SK-N-SH (cell line): Measurements from ENCODE around the gene ZG16B. TPM values are rescaled to one million over a fixed set of nuclear protein-coding genes. Genes with fewer than 3 reads are reported as not detected.

Experiments used
- CTCF ChIA-PET: fragments of 300-600, 350-600 bp; formaldehyde crosslinking; extraction: SDS; loops from one replicate; lab custom pipeline; 2021; lab: Yijun Ruan, JAX
- POLR2A ChIA-PET: fragments of 350-600 bp; sonication (Branson Sonifier 250); formaldehyde crosslinking; extraction: SDS; loops from one replicate; lab custom pipeline; 2020; ENCODE audit warnings: antibody characterized with exemption, inconsistent platforms; lab: Yijun Ruan, JAX
- DNase-seq: peaks from one replicate; pipeline ENCODE4 v3.0.0; 2012
- H2AFZ ChIP-seq: fragments of 200-600 bp; sonication (generic); 2 replicates; pipeline ENCODE4 v1.8.1; 2016; ENCODE audit warnings: antibody characterized with exemption, mild to moderate bottlenecking, low read depth
- H3F3A ChIP-seq: fragments of 200-600 bp; sonication (generic); replicated peaks from 2 replicates; pipeline ENCODE3; 2016; ENCODE audit warnings: antibody characterized with exemption, mild to moderate bottlenecking; ENCODE audit not compliant: insufficient read depth
- H3K27ac ChIP-seq, 2 experiments: fragments of 200-500 bp in 1 of 2; fragments of 200-600 bp in 1 of 2; sonication (Bioruptor generic) in 1 of 2; sonication (generic), shearing (Covaris generic) in 1 of 2; 2 replicates each; pipeline versions ENCODE4 v1.5.1 to v1.6.1; 2014 to 2016; ENCODE audit warnings: low read depth in 2 of 2, inconsistent platforms in 1 of 2, low read length in 1 of 2, mild to moderate bottlenecking in 1 of 2, mixed read lengths in 1 of 2
- H3K27me3 ChIP-seq: fragments of 200-600 bp; sonication (generic), shearing (Covaris generic); 2 replicates; pipeline ENCODE4 v1.6.1; 2016; ENCODE audit warnings: mixed run types; ENCODE audit not compliant: insufficient read depth
- H3K36me3 ChIP-seq, 2 experiments: fragments of 200-500 bp in 1 of 2; fragments of 200-600 bp in 1 of 2; sonication (Bioruptor generic) in 1 of 2; sonication (generic) in 1 of 2; replicated peaks in 1 of 2; 2 replicates each; pipeline versions ENCODE3 to v1.5.1; 2014 to 2016; ENCODE audit warnings: low read length in 1 of 2, mild to moderate bottlenecking in 1 of 2; ENCODE audit not compliant: insufficient read depth in 2 of 2, control insufficient read depth in 1 of 2
- H3K4me1 ChIP-seq, 2 experiments: fragments of 200-500 bp in 1 of 2; fragments of 200-600 bp in 1 of 2; sonication (Bioruptor generic) in 1 of 2; sonication (generic), shearing (Covaris generic) in 1 of 2; 2 replicates each; pipeline versions ENCODE4 v1.5.1 to v1.6.1; 2014 to 2016; ENCODE audit warnings: low read depth in 1 of 2, low read length in 1 of 2, mixed run types in 1 of 2; ENCODE audit not compliant: insufficient read depth in 2 of 2, control insufficient read depth in 1 of 2
- H3K4me2 ChIP-seq: fragments of 200-600 bp; sonication (generic), shearing (Covaris generic); 2 replicates; pipeline ENCODE4 v1.6.1; 2017; ENCODE audit warnings: mixed run types
- H3K4me3 ChIP-seq, 2 experiments: fragments of 200-500 bp in 1 of 2; fragments of 200-600 bp in 1 of 2; sonication (Bioruptor generic) in 1 of 2; sonication (generic), shearing (Covaris generic) in 1 of 2; 2 replicates each; pipeline versions ENCODE4 v1.5.1 to v1.8.1; 2014 to 2016; ENCODE audit warnings: low read depth in 2 of 2, inconsistent platforms in 1 of 2, low read length in 1 of 2, mild to moderate bottlenecking in 1 of 2, mixed read lengths in 1 of 2, moderate library complexity in 1 of 2
- H3K79me2 ChIP-seq: fragments of 200-600 bp; sonication (generic); 2 replicates; pipeline ENCODE4 v1.8.1; 2017; ENCODE audit warnings: mild to moderate bottlenecking; ENCODE audit not compliant: insufficient read depth
- H3K9ac ChIP-seq: fragments of 200-600 bp; sonication (generic); 2 replicates; pipeline ENCODE4 v1.6.1; 2017; ENCODE audit warnings: mixed run types
- H3K9me2 ChIP-seq: fragments of 200-600 bp; sonication (generic); 2 replicates; pipeline ENCODE4 v1.6.1; 2017; ENCODE audit warnings: mixed run types
- H3K9me3 ChIP-seq: fragments of 200-600 bp; sonication (generic); 2 replicates; pipeline ENCODE4 v1.6.1; 2017; ENCODE audit warnings: mixed run types, mild to moderate bottlenecking, moderate library complexity
- H4K20me1 ChIP-seq: fragments of 200-600 bp; sonication (generic); 2 replicates; pipeline ENCODE4 v1.6.1; 2017; ENCODE audit warnings: mild to moderate bottlenecking, mixed run types; ENCODE audit not compliant: insufficient read depth
- EP300 ChIP-seq, 2 experiments: IDR thresholded peaks; 2 replicates each; pipeline versions ENCODE4 v1.4.0 to v1.6.1; 2012; ENCODE audit warnings: borderline replicate concordance in 1 of 2, low read depth in 1 of 2, low read length in 1 of 2
- FOXJ3 ChIP-seq: sonication (generic); formaldehyde crosslinking; IDR thresholded peaks from 2 replicates; pipeline ENCODE4 v1.5.1; 2020; ENCODE audit warnings: mild to moderate bottlenecking, missing genetic modification reagents
- GATA2 ChIP-seq: sonication (generic); formaldehyde crosslinking; IDR thresholded peaks from 2 replicates; pipeline ENCODE4 v1.5.0; 2020; ENCODE audit warnings: mild to moderate bottlenecking, missing genetic modification reagents
- IRF3 ChIP-seq: fragments of 150-350 bp; IDR thresholded peaks from 2 replicates; pipeline ENCODE4 v1.6.1; 2016; ENCODE audit warnings: mild to moderate bottlenecking, low read depth, low read length
- JUND ChIP-seq: IDR thresholded peaks from 2 replicates; pipeline ENCODE4 v1.4.0; 2012
- MAX ChIP-seq: IDR thresholded peaks from 2 replicates; pipeline ENCODE4 v1.4.0; 2012; ENCODE audit warnings: low read depth
- MEF2A ChIP-seq: IDR thresholded peaks from 2 replicates; pipeline ENCODE4 v1.4.0; 2012; ENCODE audit warnings: low read depth, borderline replicate concordance
- MXI1 ChIP-seq: IDR thresholded peaks from 2 replicates; pipeline ENCODE4 v1.6.1; 2012; ENCODE audit warnings: mild to moderate bottlenecking, low read depth, low read length, improper control_type of control experiment
- NFIC ChIP-seq: IDR thresholded peaks from 2 replicates; pipeline ENCODE4 v1.4.0; 2012; ENCODE audit warnings: borderline replicate concordance
- NRF1 ChIP-seq: IDR thresholded peaks from 2 replicates; pipeline ENCODE4 v1.6.1; 2012; ENCODE audit warnings: low read depth, mild to moderate bottlenecking, low read length
- PBX3 ChIP-seq: IDR thresholded peaks from 2 replicates; pipeline ENCODE4; 2012
- RCOR1 ChIP-seq: fragments of 150-350 bp; IDR thresholded peaks from 2 replicates; pipeline ENCODE4 v1.6.1; 2017; ENCODE audit warnings: antibody characterized with exemption, low read length
- SMC3 ChIP-seq: IDR thresholded peaks from 2 replicates; pipeline ENCODE4 v1.6.1; 2012; ENCODE audit warnings: low read depth, low read length, improper control_type of control experiment
- TAF1 ChIP-seq: IDR thresholded peaks from 2 replicates; pipeline ENCODE4 v1.6.1; 2012; ENCODE audit warnings: low read depth, mild to moderate bottlenecking, low read length, moderate library complexity, borderline replicate concordance
- USF1 ChIP-seq: IDR thresholded peaks from 2 replicates; pipeline ENCODE4 v1.4.0; 2012; ENCODE audit warnings: low read depth, borderline replicate concordance
- WGBS: methylation state at CpG from one replicate; pipeline ENCODE4 v1.1.6; 2017; ENCODE audit warnings: low lambda C conversion rate; 5-methylcytosine and 5-hydroxymethylcytosine counted together
- polyA plus RNA-seq, 3 experiments: library from polyadenylated mRNA; depleted of rRNA; stranded (reverse); fragments of >200 nt; gene quantifications; 2 replicates each; pipeline ENCODE4 v1.2.3, GENCODE V29; 2012

ZG16B gene
- polyA plus RNA-seq, 1 of the 3 experiments (the other 2 are of a cell fraction): 0.26 TPM

- H3K79me2 ChIP-seq: no peaks in the 10 kb centered on the region
- peak; percentile 75 for DNase-seq
- H3K4me3 ChIP-seq: no peak overlapping the region
- H2AFZ ChIP-seq: no peak overlapping the region
- no peaks in the 10 kb centered on the region for H3K27me3 ChIP-seq
- no peak overlapping the region for H3K9ac ChIP-seq
- no peaks in the 10 kb centered on the region for H3F3A ChIP-seq
- no peaks in the 10 kb centered on the region for H3K9me3 ChIP-seq
- H3K4me2 ChIP-seq: no peak overlapping the region
- H4K20me1 ChIP-seq: no peaks in the 10 kb centered on the region
- POLR2A ChIA-PET: interaction anchor here (1.5 kb wide), 1 partner anchor 21 kb away, joined by 5 read pairs; the partner anchor contains the start of gene ELOB
- CTCF ChIA-PET: interaction anchor here (1.5 kb wide), 2 partner anchors 9 to 24 kb away, joined by 5 read pairs; no protein-coding TSS in a partner anchor
- WGBS: 63% methylated on average over 10 of the region's 21 CpGs
- H3K27ac ChIP-seq: peak overlapping the region in 1 of 2 experiments; percentile 79; a peak in 2 of 4 replicates
- no peaks in the 10 kb centered on the region for H3K36me3 ChIP-seq
- H3K9me2 ChIP-seq: no peaks in the 10 kb centered on the region
- H3K4me1 ChIP-seq: peaks cover 0 to 7% of the 10 kb centered on the region in 2 experiments; a peak in 1 of 4 replicates
- TF ChIP-seq TAF1: no peak
- TF ChIP-seq PBX3: no peak
- no peak for TF ChIP-seq NFIC
- TF ChIP-seq MAX: no peak
- TF ChIP-seq MXI1: no peak
- TF ChIP-seq FOXJ3: no peak
- no peak for TF ChIP-seq JUND
- TF ChIP-seq RCOR1: no peak
- no peak for TF ChIP-seq IRF3
- no peak for TF ChIP-seq NRF1
- TF ChIP-seq SMC3: no peak
- no peak for TF ChIP-seq USF1
- TF ChIP-seq GATA2 (CRISPR knock-in tag): no peak
- no peak for TF ChIP-seq MEF2A
Observed at GRCh38 chr16:2799205-2799858, 30.8 kb upstream of the ZG16B start.

- H3K4me2 ChIP-seq: no peak overlapping the region
- CTCF ChIA-PET: interaction anchor here (1.5 to 1.6 kb wide), 2 partner anchors 9 to 120 kb away, joined by 4 to 5 read pairs; no protein-coding TSS in a partner anchor
- H3K36me3 ChIP-seq: no peaks in the 10 kb centered on the region
- WGBS: 36% methylated on average over 1 of the region's 1 CpG
- TF ChIP-seq EP300 (IDR thresholded peaks at IDR 0.05; ENCODE audit: borderline replicate concordance in 1 of 2, low read depth in 1 of 2, low read length in 1 of 2) (peak in 1 of 2 experiments; percentile 65; a peak in 2 of 4 replicates), MXI1 (peak; percentile 53; the same call in 1 of the 2 replicates), RCOR1 (no peak; the same call in 1 of the 2 replicates), GATA2 (CRISPR knock-in tag) (peak; percentile 66; the same call in 1 of the 2 replicates)
- H3K27me3 ChIP-seq: no peaks in the 10 kb centered on the region
- no peaks in the 10 kb centered on the region for H4K20me1 ChIP-seq
- peak overlapping the region in 1 of 2 experiments; percentile 79; a peak in 2 of 4 replicates for H3K27ac ChIP-seq
- peaks cover 0 to 7% of the 10 kb centered on the region in 2 experiments; a peak in 1 of 4 replicates for H3K4me1 ChIP-seq
- no peaks in the 10 kb centered on the region for H3K79me2 ChIP-seq
- no peak for DNase-seq
- no peaks in the 10 kb centered on the region for H3F3A ChIP-seq
- no peaks in the 10 kb centered on the region for H3K9me3 ChIP-seq
- POLR2A ChIA-PET: interaction anchor here (1.5 kb wide), 1 partner anchor 22 kb away, joined by 5 read pairs; the partner anchor contains the start of gene ELOB
- H3K9me2 ChIP-seq: no peaks in the 10 kb centered on the region
- H3K4me3 ChIP-seq: no peak overlapping the region
- H2AFZ ChIP-seq: no peak overlapping the region
- H3K9ac ChIP-seq: no peak overlapping the region
Observed at GRCh38 chr16:2799859-2800226, 30.3 kb upstream of the ZG16B start.
